Cardiac septum (tissue), 1 donor: ENCODE measurements around the gene ZNF385D. TPM values are rescaled to one million over a fixed set of nuclear protein-coding genes. Genes with fewer than 3 reads are reported as not detected.
A peak's percentile ranks its signal among the peaks of the same experiment; 100 is the strongest.

ENCODE experiments used
- DNase-seq: peaks from one replicate; pipeline ENCODE4 v3.0.0-alpha.2; 2020; ENCODE audit warnings: low spot score
- intact Hi-C: fragments of 100-400 bp; cut with DNase I; formaldehyde crosslinking; loops from one replicate; pipeline ENCODE4 v1.14.0; 2022
- total RNA-seq: library from RNA; stranded (reverse); fragmentation: NEBNext Ultra II Directional; extraction: Animal tissue kit (Norgen Biotek cat#: 25700); gene quantifications from one replicate; pipeline ENCODE4 v1.2.1, GENCODE V29; 2021
- donor health status: DM: no; HTN: no; CAD: no.

ZNF385D gene
- total RNA-seq, 1 donor from 2014 or later = 12.5 TPM

- intact Hi-C loops = loop anchor here (2.0 to 5.0 kb wide), 3 partner anchors 84 to 364 kb away; no protein-coding TSS in a partner anchor
- DNase-seq = no peak
Observed at GRCh38 chr3:21752749-21753347, 1.8 kb upstream of the ZNF385D start.

- no peak for DNase-seq
- intact Hi-C loops = loop anchor here (2.0 to 5.0 kb wide), 3 partner anchors 85 to 365 kb away; no protein-coding TSS in a partner anchor
Observed at GRCh38 chr3:21751886-21752285, 876 bp upstream of the ZNF385D start.

DNA sequence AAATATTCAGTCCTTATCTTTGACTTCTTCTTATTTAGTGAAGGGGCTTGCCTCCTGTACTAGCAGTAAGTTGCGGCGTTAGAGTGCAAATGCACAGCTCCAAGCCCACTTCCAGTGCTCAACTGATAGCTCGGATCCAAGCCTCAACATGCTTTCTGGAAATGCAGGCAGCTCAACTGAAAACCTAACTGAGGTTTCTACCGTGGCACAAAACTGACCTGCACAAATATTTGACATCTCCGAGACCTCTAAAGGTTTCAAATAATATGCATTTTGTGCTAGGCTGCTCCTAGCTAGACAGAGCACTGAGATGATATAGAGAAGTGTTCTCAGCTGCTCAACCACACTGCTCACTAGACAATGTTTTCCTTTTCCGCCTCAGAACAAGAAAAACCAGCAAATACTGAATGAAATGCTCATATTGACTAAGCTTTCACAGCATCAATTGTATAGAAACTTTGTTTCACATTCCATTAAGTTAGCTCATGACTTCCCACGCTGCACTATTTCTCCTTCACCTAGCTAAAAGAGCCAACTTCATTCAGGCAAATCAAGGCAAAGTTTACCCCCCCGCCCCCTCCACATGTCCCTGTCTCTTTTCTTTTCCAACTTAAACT lies 822 bp downstream of the ZNF385D start:
- DNase-seq = no peak

GRCh38 chr3:21747966-21748555 lies 2.9 kb downstream of the ZNF385D start:
- intact Hi-C loops = loop anchor here (2.0 to 10.0 kb wide), 2 partner anchors 103 to 163 kb away; no protein-coding TSS in a partner anchor
- DNase-seq = no peak

More for the DNA sequence above, 822 bp downstream of the ZNF385D start:
- intact Hi-C loops = loop anchor here (5.0 kb wide), 2 partner anchors 87 to 367 kb away; no protein-coding TSS in a partner anchor

GRCh38 chr3:21747376-21747775 lies 3.6 kb downstream of the ZNF385D start:
- intact Hi-C loops = loop anchor here (10.0 kb wide), 1 partner anchor 163 kb away; no protein-coding TSS in a partner anchor
- DNase-seq = no peak

- no peak for DNase-seq
- intact Hi-C loops = loop anchor here (10.0 kb wide), 1 partner anchor 161 kb away; no protein-coding TSS in a partner anchor
Observed at GRCh38 chr3:21745966-21746365, 5.0 kb downstream of the ZNF385D start.

- intact Hi-C loops = loop anchor here (10.0 kb wide), 1 partner anchor 160 kb away; no protein-coding TSS in a partner anchor
- DNase-seq = no peak
Observed at GRCh38 chr3:21744793-21745192, 6.2 kb downstream of the ZNF385D start.

DNA sequence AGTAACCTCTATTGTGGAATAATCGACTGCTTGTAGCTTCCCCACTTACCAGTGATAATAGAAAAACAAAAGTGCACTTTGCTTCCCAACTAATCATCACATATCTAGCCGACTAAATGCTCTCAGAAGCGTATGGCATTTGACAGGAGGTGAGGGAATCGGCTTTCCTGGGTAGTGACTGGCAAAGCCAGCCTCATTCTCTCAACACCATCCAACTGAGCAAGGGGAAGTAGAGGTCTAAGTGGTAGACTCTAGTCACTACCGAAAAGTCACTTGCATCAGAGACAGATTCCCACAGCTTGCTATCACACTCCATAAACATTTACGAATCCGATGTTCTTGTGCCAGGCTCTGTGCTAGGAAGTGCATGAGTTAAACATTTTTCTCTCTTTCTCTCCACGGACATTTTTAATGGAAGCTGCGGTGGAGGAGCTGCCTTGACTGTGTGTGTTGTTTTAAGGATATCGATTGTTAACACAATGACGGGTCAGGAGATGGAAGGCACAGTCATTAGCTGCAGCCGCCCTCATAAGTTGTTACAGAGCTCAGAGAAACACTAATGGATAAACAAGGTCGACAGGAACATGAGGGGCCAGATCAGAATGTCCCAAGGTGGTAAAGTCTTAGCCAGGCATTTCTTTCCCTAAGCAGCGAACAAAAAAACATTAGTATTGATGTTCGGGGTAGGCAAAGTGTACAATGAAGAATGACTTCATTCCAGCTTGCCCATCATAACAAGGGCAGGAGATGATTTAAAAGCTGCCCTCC lies 11.9 kb downstream of the ZNF385D start:
- intact Hi-C loops = no loop called here
- no peak for DNase-seq

- no peak for DNase-seq
- intact Hi-C loops = no loop called here
Observed at GRCh38 chr3:21738283-21738682, 12.7 kb downstream of the ZNF385D start.

- DNase-seq = no peak
- intact Hi-C loops = no loop called here
Observed at GRCh38 chr3:21734746-21735145, 16.3 kb downstream of the ZNF385D start.

GRCh38 chr3:21729888-21730459 lies 21.0 kb downstream of the ZNF385D start:
- no peak for DNase-seq
- intact Hi-C loops = no loop called here

DNA sequence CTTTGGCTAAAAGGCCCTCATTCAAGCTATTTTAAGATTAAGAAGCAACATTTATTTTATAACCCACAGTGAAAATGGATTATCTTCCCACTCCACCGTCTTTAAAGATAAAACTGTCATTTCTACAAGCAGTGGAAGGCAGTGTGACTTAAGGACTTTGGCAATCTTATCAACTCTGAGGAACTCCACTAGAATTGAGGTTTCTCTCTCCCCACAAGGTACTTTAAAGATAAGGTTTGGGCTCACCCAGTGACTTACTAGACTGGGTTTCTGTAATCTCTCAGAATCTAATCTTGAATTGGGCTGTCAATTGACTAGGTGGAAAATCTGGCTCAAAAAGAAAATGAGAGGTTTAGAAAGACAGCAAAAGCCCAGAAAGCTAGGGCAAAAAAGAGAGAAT lies 21.7 kb downstream of the ZNF385D start:
- intact Hi-C loops = no loop called here

GRCh38 chr3:21722768-21723167 lies 28.2 kb downstream of the ZNF385D start:
- intact Hi-C loops = no loop called here
- no peak for DNase-seq

More for the DNA sequence above, 21.7 kb downstream of the ZNF385D start:
- no peak for DNase-seq

DNA sequence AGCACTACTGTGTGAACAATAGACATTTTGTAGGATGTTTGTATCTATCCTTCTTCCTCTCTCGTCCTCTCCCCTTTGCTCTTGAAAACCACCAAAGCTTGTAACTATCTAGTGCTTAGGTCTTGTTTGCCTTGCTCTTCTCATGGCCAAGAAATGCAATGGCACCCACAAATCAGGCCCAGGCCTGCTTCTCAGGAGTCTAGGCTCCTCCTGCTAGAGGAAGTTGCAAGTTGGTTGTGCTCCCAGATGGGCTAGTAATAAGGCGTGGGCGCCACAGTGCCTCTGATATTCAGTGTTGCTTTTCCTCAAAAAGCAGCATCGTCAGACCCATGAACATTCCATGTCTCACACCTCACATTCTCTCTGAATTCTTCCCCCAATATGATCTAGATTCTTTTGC lies 28.7 kb downstream of the ZNF385D start:
- DNase-seq = no peak
- intact Hi-C loops = no loop called here

GRCh38 chr3:21718943-21719591 lies 31.9 kb downstream of the ZNF385D start:
- intact Hi-C loops = no loop called here
- no peak for DNase-seq

DNA sequence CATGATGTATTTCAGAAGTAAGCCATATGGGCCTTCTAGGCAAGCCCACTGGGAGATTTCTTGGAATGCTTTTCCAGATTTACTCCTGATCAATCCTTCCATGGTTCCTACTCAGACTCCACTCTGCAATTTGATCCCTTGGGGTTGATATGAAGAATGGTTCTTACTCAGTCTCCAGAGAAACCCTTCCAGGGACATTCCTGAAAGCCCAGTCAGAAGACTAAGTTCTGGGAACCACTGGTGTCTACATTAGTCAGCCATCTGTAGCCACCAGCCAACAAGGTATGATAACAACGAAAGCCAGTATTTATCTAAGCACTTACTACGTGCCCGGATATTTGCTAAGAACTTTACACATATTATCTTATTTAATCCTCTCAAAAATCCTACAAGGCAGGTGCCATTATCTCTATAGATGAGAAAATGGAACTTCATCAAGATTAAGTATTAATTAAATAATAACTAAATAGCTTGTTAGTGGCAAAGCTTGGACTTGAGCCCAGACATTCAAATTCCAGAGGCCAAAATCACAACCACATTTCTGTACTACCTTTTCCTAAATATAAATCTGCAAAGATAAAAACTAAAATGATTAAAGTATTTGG lies 32.7 kb downstream of the ZNF385D start:
- DNase-seq = no peak
- intact Hi-C loops = no loop called here

DNA sequence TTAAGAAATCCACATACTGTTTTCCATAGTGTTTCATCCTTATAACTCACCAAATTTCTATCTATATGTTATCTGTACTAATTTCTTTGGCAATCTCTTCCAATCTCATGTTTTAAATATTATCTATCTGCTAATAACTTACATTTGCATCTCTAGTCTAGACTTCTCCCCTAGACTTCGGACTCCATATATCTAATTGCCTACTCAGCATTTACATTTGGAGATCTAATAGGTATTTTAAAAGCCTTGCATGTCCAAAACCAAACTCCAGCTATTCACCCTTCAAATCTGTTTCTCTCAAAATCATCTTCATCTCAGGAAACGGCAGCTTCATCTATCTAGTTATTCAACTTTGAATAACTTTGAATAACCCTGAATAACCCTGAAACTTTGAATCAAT lies 35.3 kb downstream of the ZNF385D start:
- DNase-seq = no peak
- intact Hi-C loops = no loop called here

- intact Hi-C loops = no loop called here
- DNase-seq = peak; percentile 84
Observed at GRCh38 chr3:21705769-21706168, 45.2 kb downstream of the ZNF385D start.

DNA sequence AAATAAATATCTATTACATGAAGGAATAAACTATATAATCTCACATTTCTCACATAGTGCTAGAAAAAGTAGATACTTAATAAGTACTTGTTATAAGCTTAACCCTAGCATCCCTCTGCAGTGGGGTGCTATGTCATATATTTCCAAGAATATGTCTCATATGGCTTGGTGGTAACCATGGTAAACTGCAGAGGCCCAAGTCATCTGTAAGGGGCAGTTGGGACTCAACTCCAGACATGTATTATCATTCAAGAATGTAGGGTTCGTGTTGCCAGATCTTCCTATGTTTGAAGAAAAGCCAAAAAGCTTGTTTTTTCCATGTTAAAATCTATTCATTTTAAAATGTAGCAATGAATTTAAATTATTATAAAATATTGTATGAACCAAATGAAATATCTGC lies 46.2 kb downstream of the ZNF385D start:
- no peak for DNase-seq
- intact Hi-C loops = no loop called here
